ENCODE results near the gene TLR5. TPM values are rescaled to one million over a fixed set of nuclear protein-coding genes. Genes with fewer than 3 reads are reported as not detected.

The TLR5 gene, protein sequence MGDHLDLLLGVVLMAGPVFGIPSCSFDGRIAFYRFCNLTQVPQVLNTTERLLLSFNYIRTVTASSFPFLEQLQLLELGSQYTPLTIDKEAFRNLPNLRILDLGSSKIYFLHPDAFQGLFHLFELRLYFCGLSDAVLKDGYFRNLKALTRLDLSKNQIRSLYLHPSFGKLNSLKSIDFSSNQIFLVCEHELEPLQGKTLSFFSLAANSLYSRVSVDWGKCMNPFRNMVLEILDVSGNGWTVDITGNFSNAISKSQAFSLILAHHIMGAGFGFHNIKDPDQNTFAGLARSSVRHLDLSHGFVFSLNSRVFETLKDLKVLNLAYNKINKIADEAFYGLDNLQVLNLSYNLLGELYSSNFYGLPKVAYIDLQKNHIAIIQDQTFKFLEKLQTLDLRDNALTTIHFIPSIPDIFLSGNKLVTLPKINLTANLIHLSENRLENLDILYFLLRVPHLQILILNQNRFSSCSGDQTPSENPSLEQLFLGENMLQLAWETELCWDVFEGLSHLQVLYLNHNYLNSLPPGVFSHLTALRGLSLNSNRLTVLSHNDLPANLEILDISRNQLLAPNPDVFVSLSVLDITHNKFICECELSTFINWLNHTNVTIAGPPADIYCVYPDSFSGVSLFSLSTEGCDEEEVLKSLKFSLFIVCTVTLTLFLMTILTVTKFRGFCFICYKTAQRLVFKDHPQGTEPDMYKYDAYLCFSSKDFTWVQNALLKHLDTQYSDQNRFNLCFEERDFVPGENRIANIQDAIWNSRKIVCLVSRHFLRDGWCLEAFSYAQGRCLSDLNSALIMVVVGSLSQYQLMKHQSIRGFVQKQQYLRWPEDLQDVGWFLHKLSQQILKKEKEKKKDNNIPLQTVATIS
- polyA plus RNA-seq = not detected in 2 replicates
- polyA minus RNA-seq = 0.24 and 1.9 TPM in 2 replicates

DNA sequence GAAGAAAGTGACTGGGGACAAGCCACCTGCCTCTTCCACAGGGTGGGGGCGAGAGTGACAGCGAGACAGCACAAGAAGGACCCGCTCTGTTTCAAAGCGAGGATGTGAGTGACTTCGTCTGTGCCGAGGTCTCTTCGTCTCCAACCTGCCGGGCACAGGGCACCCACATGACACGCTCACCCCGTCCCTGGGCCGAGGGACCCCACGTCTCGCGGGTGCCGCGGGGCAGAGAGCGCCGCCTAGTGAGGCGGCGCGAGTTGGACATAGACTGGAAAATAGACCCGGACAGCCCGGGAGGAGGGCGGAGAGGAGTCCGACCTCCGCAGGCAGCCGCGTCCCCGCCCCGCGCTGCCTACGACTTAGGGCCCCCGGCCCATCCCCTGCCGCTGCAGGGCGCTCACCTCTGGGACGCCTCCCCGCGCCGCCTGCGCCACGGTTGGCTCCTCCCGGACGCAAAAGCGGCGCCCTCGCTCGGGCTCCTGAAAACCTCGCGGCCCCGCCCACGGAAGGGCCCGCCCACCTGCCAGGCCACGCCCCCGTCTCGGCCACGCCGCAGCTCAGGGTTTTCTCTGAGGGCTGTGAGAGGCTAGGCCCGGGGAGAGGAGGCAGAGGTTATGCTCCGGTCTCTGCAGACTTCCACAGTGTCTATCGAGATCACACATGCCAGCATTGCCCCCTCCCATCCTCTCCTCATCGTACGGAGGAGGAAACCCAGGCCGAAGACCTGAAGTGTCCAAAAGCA, at the start of gene TLR5:
Gene TLR5 (minus strand): TSS at position 454 of the 742 bp plus-strand sequence. CDS start 30,217 bp downstream, outside the sequence.
- H3K9me2 ChIP-seq (ENCODE audit: insufficient read depth, low read length) = no peaks in the 10 kb centered on the region
- H3F3A ChIP-seq (ENCODE audit: insufficient read depth, low read length, poor library complexity, severe bottlenecking) = no peaks in the 10 kb centered on the region
- TF ChIP-seq RAD21 (conservative IDR thresholded peaks at IDR 0.05) = peak; percentile 21
- TF ChIP-seq, protein P1, sequence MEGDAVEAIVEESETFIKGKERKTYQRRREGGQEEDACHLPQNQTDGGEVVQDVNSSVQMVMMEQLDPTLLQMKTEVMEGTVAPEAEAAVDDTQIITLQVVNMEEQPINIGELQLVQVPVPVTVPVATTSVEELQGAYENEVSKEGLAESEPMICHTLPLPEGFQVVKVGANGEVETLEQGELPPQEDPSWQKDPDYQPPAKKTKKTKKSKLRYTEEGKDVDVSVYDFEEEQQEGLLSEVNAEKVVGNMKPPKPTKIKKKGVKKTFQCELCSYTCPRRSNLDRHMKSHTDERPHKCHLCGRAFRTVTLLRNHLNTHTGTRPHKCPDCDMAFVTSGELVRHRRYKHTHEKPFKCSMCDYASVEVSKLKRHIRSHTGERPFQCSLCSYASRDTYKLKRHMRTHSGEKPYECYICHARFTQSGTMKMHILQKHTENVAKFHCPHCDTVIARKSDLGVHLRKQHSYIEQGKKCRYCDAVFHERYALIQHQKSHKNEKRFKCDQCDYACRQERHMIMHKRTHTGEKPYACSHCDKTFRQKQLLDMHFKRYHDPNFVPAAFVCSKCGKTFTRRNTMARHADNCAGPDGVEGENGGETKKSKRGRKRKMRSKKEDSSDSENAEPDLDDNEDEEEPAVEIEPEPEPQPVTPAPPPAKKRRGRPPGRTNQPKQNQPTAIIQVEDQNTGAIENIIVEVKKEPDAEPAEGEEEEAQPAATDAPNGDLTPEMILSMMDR (IDR thresholded peaks at IDR 0.05; ENCODE audit: poor library complexity, severe bottlenecking) = peak; percentile 60
- TF ChIP-seq, protein P2, sequence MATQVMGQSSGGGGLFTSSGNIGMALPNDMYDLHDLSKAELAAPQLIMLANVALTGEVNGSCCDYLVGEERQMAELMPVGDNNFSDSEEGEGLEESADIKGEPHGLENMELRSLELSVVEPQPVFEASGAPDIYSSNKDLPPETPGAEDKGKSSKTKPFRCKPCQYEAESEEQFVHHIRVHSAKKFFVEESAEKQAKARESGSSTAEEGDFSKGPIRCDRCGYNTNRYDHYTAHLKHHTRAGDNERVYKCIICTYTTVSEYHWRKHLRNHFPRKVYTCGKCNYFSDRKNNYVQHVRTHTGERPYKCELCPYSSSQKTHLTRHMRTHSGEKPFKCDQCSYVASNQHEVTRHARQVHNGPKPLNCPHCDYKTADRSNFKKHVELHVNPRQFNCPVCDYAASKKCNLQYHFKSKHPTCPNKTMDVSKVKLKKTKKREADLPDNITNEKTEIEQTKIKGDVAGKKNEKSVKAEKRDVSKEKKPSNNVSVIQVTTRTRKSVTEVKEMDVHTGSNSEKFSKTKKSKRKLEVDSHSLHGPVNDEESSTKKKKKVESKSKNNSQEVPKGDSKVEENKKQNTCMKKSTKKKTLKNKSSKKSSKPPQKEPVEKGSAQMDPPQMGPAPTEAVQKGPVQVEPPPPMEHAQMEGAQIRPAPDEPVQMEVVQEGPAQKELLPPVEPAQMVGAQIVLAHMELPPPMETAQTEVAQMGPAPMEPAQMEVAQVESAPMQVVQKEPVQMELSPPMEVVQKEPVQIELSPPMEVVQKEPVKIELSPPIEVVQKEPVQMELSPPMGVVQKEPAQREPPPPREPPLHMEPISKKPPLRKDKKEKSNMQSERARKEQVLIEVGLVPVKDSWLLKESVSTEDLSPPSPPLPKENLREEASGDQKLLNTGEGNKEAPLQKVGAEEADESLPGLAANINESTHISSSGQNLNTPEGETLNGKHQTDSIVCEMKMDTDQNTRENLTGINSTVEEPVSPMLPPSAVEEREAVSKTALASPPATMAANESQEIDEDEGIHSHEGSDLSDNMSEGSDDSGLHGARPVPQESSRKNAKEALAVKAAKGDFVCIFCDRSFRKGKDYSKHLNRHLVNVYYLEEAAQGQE (IDR thresholded peaks at IDR 0.05; ENCODE audit: borderline replicate concordance) = no peak
- H3K4me3 ChIP-seq (ENCODE audit: low read length) = peak within 1 kb of the TSS; percentile 63
- H3K4me2 ChIP-seq (ENCODE audit: low read length) = no peak within 1 kb of the TSS
- H4K20me1 ChIP-seq (ENCODE audit: insufficient read depth) = no peaks in the 10 kb centered on the region
- H3K36me3 ChIP-seq (ENCODE audit: insufficient read depth, low read length) = no peaks in the 10 kb centered on the region
- H3K27ac ChIP-seq (ENCODE audit: low read length) = peak within 1 kb of the TSS; percentile 48
- peaks cover 4% of the 10 kb centered on the region for H3K9me3 ChIP-seq (ENCODE audit: low read length)
- peak within 1 kb of the TSS; percentile 4 for H3K9ac ChIP-seq (ENCODE audit: low read length)
- no peaks in the 10 kb centered on the region for H3K79me2 ChIP-seq (replicated peaks; ENCODE audit: insufficient read depth, low read length)
- H2AFZ ChIP-seq (ENCODE audit: low read depth, low read length) = no peak within 1 kb of the TSS
- H3K27me3 ChIP-seq (ENCODE audit: insufficient read depth, low read depth, low read length) = no peaks in the 10 kb centered on the region

DNA sequence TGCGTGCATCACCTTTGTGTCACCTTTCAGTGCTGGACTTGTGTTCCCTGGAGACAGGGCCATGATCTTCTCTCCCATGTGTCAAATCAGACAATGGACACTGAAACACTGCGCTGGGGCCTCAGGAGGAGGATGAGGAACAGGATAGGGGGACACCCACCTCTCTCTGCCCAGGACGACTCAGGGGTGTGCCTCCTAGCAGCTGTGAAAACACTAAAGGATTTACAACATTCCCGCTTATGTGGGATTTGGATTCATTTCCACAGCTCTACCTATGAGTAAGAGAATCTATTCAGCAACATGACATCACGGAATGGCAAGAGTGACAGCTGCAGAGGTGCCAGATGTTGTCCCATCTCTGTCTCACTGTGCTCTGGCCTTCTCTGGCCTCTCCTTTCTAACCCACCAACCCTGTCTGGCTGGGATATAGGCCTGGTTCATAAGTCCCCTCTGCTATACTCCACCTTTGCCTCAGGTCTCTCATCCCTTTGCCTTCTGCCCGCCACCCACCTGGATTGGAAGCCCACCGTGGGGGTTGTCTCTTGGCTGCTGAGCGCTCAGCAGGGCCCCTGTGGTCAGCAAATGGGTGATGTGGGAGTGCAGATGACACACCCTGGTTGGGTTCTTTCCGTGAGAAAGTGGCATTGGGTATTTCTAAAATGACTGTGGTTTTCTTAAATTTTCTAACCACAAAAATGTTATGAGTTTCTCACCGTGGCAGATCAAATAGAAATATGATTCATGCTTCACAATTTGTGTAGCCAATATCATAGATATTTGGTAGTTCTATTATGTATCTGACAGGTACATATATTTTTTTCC, 47.1 kb upstream of the TLR5 start:
- H3K4me3 ChIP-seq (ENCODE audit: low read length) = no peak overlapping the region
- H3F3A ChIP-seq (ENCODE audit: insufficient read depth, low read length, poor library complexity, severe bottlenecking) = no peaks in the 10 kb centered on the region
- no peak overlapping the region for H2AFZ ChIP-seq (ENCODE audit: low read depth, low read length)
- TF ChIP-seq EZH2 (IDR thresholded peaks at IDR 0.05; ENCODE audit: borderline replicate concordance, insufficient read depth, low read length, poor library complexity, severe bottlenecking) = no peak
- TF ChIP-seq SMC3 (conservative IDR thresholded peaks at IDR 0.05; ENCODE audit: poor library complexity) = no peak
- no peaks in the 10 kb centered on the region for H4K20me1 ChIP-seq (ENCODE audit: insufficient read depth)
- H3K36me3 ChIP-seq (ENCODE audit: insufficient read depth, low read length) = no peaks in the 10 kb centered on the region
- H3K27me3 ChIP-seq (ENCODE audit: insufficient read depth, low read depth, low read length) = no peaks in the 10 kb centered on the region
- H3K9ac ChIP-seq (ENCODE audit: low read length) = no peak overlapping the region
- H3K27ac ChIP-seq (ENCODE audit: low read length) = no peak overlapping the region
- no peak overlapping the region for H3K4me2 ChIP-seq (ENCODE audit: low read length)
- no peaks in the 10 kb centered on the region for H3K79me2 ChIP-seq (replicated peaks; ENCODE audit: insufficient read depth, low read length)
- H3K9me2 ChIP-seq (ENCODE audit: insufficient read depth, low read length) = no peaks in the 10 kb centered on the region
- H3K9me3 ChIP-seq (ENCODE audit: low read length) = no peaks in the 10 kb centered on the region
